Subcutaneous adipose tissue (tissue), 4 donors: ENCODE data around the gene VGF. TPM values are rescaled to one million over a fixed set of nuclear protein-coding genes. Genes with fewer than 3 reads are reported as not detected.

ENCODE experiments used
- total RNA-seq, 4 donors: library from RNA; depleted of rRNA; stranded (reverse); fragments of >200 nt; gene quantifications; one replicate each; pipeline ENCODE4 v1.1.0, GENCODE V29; 2016
- TF ChIP-seq, protein P1 (sequence below): fragments of 450-650 bp; IDR thresholded peaks from one replicate; pipeline ENCODE4 v1.5.1; 2016; ENCODE audit warnings: low read depth, mild to moderate bottlenecking, control low read depth, antibody characterized with exemption, moderate library complexity

Gene VGF
- total RNA-seq, 4 donors from 2014 or later, result not detected

- TF ChIP-seq, protein P1, sequence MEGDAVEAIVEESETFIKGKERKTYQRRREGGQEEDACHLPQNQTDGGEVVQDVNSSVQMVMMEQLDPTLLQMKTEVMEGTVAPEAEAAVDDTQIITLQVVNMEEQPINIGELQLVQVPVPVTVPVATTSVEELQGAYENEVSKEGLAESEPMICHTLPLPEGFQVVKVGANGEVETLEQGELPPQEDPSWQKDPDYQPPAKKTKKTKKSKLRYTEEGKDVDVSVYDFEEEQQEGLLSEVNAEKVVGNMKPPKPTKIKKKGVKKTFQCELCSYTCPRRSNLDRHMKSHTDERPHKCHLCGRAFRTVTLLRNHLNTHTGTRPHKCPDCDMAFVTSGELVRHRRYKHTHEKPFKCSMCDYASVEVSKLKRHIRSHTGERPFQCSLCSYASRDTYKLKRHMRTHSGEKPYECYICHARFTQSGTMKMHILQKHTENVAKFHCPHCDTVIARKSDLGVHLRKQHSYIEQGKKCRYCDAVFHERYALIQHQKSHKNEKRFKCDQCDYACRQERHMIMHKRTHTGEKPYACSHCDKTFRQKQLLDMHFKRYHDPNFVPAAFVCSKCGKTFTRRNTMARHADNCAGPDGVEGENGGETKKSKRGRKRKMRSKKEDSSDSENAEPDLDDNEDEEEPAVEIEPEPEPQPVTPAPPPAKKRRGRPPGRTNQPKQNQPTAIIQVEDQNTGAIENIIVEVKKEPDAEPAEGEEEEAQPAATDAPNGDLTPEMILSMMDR, result no peak
These were observed 13.7 kb upstream of the VGF start for GRCh38 chr7:101179117-101179516.

DNA sequence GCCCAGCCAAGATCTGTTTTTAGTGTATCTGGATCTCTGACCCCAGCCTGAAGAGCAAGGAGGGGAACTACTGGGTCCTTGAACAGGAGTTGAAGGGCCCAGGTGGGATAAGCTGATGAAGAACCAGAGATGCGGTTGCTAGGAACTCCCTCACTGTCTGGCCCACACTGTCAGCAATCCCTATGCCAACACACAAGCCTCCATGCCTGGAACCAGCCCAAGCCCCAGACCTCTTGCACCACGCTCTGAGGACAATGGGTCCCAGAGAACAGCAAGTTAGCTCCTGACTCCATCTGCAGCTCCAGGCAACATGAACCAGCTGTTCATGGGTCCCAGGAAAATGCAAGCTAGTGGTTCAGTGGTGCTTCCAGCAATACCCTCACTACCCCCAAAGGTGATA is 12.3 kb upstream of the VGF start:
- TF ChIP-seq, protein P1, result no peak

DNA sequence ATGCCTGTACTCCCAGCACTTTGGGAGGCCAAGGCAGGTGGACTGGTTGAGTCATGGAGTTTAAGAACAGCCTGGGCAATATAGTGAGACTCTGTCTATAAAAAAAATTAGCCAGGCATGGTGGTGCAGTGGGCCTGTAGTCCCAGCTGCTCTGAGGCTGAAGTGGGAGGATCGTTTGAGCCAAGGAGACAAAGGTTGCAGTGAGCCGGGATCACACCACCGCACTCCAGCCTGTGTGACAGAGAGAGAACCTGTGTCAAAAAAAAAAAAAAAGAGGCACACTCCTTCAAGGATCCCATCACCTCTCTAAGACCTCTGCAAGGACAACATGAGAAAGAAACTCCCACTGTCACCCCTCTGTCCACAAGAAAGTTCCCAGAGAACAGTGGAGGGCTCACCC is 10.3 kb upstream of the VGF start:
- TF ChIP-seq, protein P1, result no peak

GRCh38 chr7:101174322-101174854 is 9.0 kb upstream of the VGF start:
- TF ChIP-seq, protein P1, result no peak

DNA sequence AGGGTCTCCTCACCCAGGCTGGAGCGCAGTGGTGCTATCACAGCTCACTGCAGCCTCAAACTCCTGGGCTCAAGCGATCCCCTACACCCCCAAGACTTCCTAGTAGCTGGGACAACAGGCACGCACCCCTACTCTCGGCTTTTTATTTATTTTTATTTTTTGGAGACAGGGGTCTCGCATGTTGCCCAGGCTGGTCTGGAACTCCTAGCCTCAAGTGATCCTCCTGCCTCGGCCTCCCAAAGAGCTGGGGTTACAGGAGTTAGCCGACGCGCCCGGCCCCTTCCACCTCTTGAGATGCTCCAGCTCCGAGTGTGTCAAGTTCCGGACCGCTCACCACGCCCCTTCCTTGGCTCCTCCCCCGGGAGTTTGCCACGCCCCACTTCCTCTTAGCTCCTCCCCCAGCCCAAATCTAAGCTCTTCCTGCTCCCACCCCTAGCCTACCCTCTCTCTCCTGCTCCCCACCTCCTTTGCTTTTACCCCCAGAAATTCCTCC is 8.4 kb upstream of the VGF start:
- TF ChIP-seq, protein P1, result no peak

DNA sequence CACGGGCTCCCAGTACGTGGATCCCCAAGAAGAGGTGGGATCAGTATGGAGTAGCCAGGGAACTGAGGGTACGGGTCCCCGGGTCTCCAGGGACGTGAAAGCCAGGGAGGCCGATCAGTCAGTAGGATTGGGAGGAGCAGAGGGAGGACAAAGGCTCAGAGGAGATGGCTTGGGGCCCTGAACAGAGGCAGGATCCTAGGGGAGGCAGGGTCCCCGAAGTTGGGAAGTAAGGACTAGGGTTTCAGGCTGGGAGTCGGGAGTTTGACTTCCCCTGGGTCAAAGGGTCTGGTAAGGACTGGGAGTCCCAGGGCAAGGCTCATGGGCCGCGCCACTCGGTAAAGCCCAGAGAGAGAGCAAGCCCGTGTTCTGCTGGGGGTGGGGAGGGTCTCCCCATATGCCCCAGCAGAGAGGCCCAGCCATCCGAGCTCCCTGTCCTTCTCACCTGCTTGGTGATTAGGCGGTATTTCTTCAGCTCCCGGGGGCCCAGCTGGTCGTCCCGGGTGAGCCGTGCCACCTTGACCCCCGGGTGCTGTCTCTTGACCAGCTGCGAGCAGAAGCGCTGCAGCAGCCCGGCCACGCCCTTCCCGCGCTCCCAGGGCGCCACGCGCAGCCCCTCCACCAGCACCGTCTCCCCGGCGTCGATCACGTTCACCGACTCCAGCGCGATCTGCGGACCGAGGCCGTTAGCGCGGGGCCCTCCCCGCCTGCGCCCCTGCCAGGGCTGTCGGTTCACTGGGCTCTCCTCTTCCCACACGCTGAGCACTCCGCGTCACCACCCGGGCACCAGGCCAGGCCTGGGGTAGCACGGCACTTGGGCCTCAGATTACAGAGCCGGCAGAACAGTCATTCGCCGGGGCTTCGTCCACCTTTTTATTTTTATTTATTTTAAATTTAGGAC is 7.7 kb upstream of the VGF start:
- TF ChIP-seq, protein P1, result no peak

- TF ChIP-seq, protein P1, result no peak
These were observed 6.9 kb upstream of the VGF start for GRCh38 chr7:101172005-101172853.
